Measurements from ENCODE around the gene SCN8A. TPM values are rescaled to one million over a fixed set of nuclear protein-coding genes. Genes with fewer than 3 reads are reported as not detected.
A peak's percentile ranks its signal among the peaks of the same experiment; 100 is the strongest.
"Not testable (repeated sequence)": the region's sequence is repeated elsewhere in the genome, so short reads cannot be mapped to it uniquely, and the experiment has no call there.

SCN8A gene
- 10 to 100 TPM; 11.4 to 80.2 TPM for total RNA-seq
- 10 to 100 TPM; 19.0 to 19.3 TPM for polyA plus RNA-seq (ENCODE audit: insufficient read length in 2 of 2)
- long read RNA-seq, donor 1 = 0 reads
- long read RNA-seq, donor 2 = 0 reads
- long read RNA-seq, donor 3 = 0 reads
- long read RNA-seq, donor 4 = 0 reads

DNA sequence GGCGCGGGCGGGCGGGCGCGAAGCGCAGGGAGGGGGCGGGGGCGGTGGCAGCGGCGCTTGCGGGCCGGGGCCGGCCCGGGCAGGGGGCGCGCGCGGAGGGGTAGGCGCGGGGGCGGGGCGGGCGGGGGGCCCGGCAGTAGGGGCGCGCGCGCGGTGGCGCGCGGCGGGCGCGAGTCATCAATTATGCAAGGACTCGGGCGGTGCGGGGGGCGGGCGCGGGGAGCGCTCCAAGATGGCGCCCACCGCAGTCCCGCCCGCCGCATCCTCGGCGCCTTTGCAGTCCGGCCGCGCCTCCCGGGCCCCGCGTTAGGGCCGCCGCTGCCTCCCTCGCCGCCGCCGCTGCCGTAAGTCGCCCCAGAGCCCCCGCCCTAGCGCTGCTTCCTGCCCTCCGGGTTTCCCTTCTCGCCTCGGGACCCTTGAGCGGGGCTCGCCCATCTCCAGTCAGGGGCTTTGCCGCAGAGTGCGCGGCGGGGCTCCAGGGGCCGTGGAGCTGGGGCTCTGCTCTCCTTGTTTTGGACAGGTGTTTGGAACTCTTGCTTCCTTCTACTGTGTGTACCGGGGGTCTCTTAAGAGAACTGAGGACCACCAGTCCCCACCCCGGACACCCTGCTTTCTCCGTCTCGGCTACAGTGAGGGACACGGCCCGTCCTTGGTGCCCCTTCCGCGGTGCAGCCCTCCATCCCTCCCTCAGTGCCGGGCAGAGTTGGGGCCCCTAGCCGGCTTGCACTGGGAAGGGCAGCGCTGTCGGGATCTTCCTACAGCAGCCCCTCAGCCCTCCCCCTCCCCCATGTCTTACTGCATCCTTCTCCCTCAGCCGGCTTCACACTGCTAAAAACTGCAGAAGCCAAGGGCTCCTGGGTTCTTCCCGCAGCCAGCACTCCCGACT, at the start of gene SCN8A:
TSS of gene SCN8A (plus strand) at position 218 of the 886 bp plus-strand sequence. CDS start 71,585 bp downstream, outside the sequence.
- H3K27me3 ChIP-seq (ENCODE audit: control insufficient read depth, insufficient read depth, low read length) = peaks cover 3% of the 10 kb centered on the region
- peak; percentile 47 to 92 (median 64) for DNase-seq (ENCODE audit: low read depth in 4 of 6, low spot score in 6 of 6)
- H3K4me1 ChIP-seq (ENCODE audit: control insufficient read depth, insufficient read depth, low read length) = peaks cover 9% of the 10 kb centered on the region
- peak within 1 kb of the TSS; percentile 65 for H3K4me3 ChIP-seq (ENCODE audit: low read depth, low read length)
- H3K36me3 ChIP-seq (ENCODE audit: control insufficient read depth, insufficient read depth, low read length) = no peaks in the 10 kb centered on the region
- no peaks in the 10 kb centered on the region for H3K9me3 ChIP-seq (ENCODE audit: control insufficient read depth, insufficient read depth, low read length)
- H3K27ac ChIP-seq (ENCODE audit: low read depth, low read length) = peak within 1 kb of the TSS; percentile 47
- WGBS (ENCODE audit: insufficient coverage) = 0% methylated on average over 86 of the region's 91 CpGs

DNA sequence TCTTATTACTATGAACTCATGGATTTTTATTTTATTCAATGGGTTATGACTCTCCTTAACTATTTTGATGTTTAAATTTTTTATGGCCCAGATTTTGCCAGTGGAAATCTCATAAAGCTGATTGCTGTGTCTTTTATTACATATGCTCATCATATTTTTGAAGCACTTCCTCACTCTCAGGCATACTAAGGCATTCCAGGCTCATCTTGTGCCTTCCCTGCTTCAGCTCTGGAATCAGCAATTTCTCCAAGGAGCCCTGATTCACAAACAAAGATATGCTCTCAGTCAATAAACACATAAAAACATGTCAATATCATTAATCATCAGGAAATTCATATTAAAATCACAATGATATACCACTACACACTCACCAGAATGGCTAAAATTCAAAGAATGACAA, 44.9 kb upstream of the SCN8A start:
- Histone ChIP-seq H3K4me3 (ENCODE audit: low read depth, low read length) (no peak overlapping the region), H3K9me3 (ENCODE audit: control insufficient read depth, insufficient read depth, low read length) (no peaks in the 10 kb centered on the region), H3K4me1 (ENCODE audit: control insufficient read depth, insufficient read depth, low read length) (no peaks in the 10 kb centered on the region), H3K27ac (ENCODE audit: low read depth, low read length) (no peak overlapping the region), H3K36me3 (ENCODE audit: control insufficient read depth, insufficient read depth, low read length) (no peaks in the 10 kb centered on the region), H3K27me3 (ENCODE audit: control insufficient read depth, insufficient read depth, low read length) (no peaks in the 10 kb centered on the region)
- peak in 1 of 6 donors; percentile 64 for DNase-seq (ENCODE audit: low read depth in 4 of 6, low spot score in 6 of 6)

DNA sequence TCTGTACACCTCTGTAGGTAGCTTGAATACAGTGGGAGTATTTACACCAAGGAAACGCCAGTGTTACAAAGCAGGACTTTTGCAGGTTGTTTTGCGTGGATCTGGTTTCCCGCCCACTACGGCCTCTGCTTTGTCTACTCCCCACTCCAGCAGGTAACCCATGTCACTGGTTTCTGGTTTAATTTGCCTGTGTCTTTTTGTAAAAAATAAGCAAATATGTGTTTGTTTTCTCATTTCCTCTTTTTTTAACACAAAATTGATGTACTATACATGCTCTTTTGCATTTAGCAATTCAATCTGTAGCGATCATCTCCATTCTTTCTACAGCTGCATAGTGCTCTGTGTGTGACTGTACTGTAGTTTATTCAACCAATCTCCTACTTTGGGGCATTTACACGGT, 43.4 kb upstream of the SCN8A start:
- H3K27ac ChIP-seq (ENCODE audit: low read depth, low read length) = no peak overlapping the region
- H3K27me3 ChIP-seq (ENCODE audit: control insufficient read depth, insufficient read depth, low read length) = no peaks in the 10 kb centered on the region
- DNase-seq (ENCODE audit: low read depth in 4 of 6, low spot score in 6 of 6) = no peak
- no peak overlapping the region for H3K4me3 ChIP-seq (ENCODE audit: low read depth, low read length)
- no peaks in the 10 kb centered on the region for H3K4me1 ChIP-seq (ENCODE audit: control insufficient read depth, insufficient read depth, low read length)
- no CpG with 5 or more reads among the region's 6 CpGs for whole genome bisulfite sequencing (ENCODE audit: insufficient coverage)
- H3K9me3 ChIP-seq (ENCODE audit: control insufficient read depth, insufficient read depth, low read length) = no peaks in the 10 kb centered on the region
- H3K36me3 ChIP-seq (ENCODE audit: control insufficient read depth, insufficient read depth, low read length) = no peaks in the 10 kb centered on the region

DNA sequence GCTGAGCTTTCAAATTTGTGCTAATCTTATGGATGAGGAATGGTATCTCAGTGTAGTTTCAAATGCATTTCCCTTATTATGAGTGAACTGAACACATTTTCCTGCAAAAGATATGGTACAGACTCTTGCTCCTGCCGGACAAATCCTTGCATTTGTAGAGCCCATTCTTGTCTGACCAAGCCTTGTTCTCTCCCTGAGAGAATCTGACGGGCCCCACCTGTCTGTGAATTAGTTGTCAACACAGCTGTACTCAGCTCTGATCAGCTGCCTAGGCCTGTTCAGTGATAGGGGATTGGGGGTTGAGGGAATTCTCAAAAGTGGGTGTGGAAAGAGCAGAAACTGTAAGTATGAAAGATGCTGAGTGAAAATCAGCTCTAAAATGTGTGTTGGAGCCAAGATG, 42.8 kb upstream of the SCN8A start:
- H3K27me3 ChIP-seq (ENCODE audit: control insufficient read depth, insufficient read depth, low read length) = no peaks in the 10 kb centered on the region
- no peaks in the 10 kb centered on the region for H3K4me1 ChIP-seq (ENCODE audit: control insufficient read depth, insufficient read depth, low read length)
- 71% methylated on average over 2 of the region's 2 CpGs for WGBS (ENCODE audit: insufficient coverage)
- no peak for DNase-seq (ENCODE audit: low read depth in 4 of 6, low spot score in 6 of 6)
- H3K36me3 ChIP-seq (ENCODE audit: control insufficient read depth, insufficient read depth, low read length) = no peaks in the 10 kb centered on the region
- H3K27ac ChIP-seq (ENCODE audit: low read depth, low read length) = no peak overlapping the region
- H3K9me3 ChIP-seq (ENCODE audit: control insufficient read depth, insufficient read depth, low read length) = no peaks in the 10 kb centered on the region
- no peak overlapping the region for H3K4me3 ChIP-seq (ENCODE audit: low read depth, low read length)

DNA sequence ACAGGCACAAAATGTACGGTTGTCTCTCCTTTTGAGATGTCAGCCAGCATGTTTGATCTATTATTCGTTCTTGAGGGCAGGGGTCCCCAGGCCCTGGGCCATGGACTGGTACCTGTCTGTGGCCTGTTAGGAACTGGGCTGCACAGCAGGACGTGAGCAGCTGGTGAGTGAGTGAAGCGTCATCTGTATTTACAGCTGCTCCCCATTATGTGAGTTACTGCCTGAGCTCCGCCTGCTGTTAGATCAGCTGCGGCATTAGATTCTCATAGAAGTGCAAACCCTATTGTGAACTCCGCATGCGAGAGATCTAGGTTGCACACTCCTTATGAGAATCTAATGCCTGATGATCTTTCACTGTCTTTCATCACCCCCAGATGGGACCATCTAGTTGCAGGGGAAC, 41.4 kb upstream of the SCN8A start:
- WGBS (ENCODE audit: insufficient coverage) = 57% methylated on average over 8 of the region's 8 CpGs
- DNase-seq (ENCODE audit: low read depth in 4 of 6, low spot score in 6 of 6) = no peak
- no peak overlapping the region for H3K27ac ChIP-seq (ENCODE audit: low read depth, low read length)
- H3K36me3 ChIP-seq (ENCODE audit: control insufficient read depth, insufficient read depth, low read length) = no peaks in the 10 kb centered on the region
- no peak overlapping the region for H3K4me3 ChIP-seq (ENCODE audit: low read depth, low read length)
- H3K4me1 ChIP-seq (ENCODE audit: control insufficient read depth, insufficient read depth, low read length) = no peaks in the 10 kb centered on the region
- peaks cover 2% of the 10 kb centered on the region for H3K9me3 ChIP-seq (ENCODE audit: control insufficient read depth, insufficient read depth, low read length)
- no peaks in the 10 kb centered on the region for H3K27me3 ChIP-seq (ENCODE audit: control insufficient read depth, insufficient read depth, low read length)

DNA sequence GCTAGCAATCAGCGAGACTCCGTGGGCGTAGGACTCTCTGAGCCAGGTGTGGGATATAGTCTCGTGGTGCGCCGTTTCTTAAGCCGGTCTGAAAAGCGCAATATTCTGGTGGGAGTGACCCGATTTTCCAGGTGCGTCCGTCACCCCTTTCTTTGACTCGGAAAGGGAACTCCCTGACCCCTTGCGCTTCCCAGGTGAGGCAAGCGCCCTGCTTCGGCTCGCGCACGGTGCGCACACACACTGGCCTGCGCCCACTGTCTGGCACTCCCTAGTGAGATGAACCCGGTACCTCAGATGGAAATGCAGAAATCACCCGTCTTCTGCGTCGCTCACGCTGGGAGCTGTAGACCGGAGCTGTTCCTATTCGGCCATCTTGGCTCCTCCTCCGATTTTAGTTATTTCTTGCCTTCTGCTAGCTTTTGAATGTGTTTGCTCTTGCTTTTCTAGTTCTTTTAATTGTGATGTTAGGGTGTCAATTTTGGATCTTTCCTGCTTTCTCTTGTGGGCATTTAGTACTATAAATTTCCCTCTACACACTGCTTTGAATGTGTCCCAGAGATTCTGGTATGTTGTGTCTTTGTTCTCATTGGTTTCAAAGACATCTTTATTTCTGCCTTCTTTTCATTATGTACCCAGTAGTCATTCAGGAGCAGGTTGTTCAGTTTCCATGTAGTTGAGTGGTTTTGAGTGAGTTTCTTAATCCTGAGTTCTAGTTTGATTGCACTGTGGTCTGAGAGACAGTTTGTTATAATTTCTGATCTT, 22.6 kb upstream of the SCN8A start:
- not testable (repeated sequence) for DNase-seq (ENCODE audit: low read depth in 4 of 6, low spot score in 6 of 6); H3K9me3 ChIP-seq (ENCODE audit: control insufficient read depth, insufficient read depth, low read length); H3K27me3 ChIP-seq (ENCODE audit: control insufficient read depth, insufficient read depth, low read length); H3K4me3 ChIP-seq (ENCODE audit: low read depth, low read length); H3K27ac ChIP-seq (ENCODE audit: low read depth, low read length); H3K36me3 ChIP-seq (ENCODE audit: control insufficient read depth, insufficient read depth, low read length); H3K4me1 ChIP-seq (ENCODE audit: control insufficient read depth, insufficient read depth, low read length)
- WGBS (ENCODE audit: insufficient coverage) = no CpG with 5 or more reads among the region's 28 CpGs

DNA sequence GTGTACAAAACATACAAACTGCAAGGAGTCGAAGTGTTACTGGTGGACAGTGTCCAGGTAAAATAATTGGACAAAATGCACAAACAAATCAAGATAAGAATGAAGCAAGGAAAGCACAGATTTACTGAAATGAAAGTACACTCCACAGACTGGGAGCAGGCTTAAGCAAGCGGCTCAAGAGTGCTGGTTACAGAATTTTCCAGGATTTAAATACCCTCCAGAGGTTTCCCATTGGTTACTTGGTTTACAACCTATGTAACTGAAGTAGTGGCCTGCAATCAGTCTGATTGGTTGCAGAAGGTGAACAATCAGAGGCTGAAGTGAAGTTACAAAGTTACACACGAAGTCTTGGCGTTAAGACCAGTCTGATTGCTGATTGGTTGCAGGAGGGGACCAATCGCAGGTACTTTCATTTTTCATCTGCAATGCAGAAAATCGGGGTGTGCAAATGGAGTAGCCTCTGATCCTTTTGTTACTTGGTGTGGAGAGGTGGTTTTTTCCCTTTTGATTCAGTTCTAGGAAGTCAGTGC, 11.6 kb upstream of the SCN8A start:
- Histone ChIP-seq H3K4me3 (ENCODE audit: low read depth, low read length) (no peak overlapping the region), H3K4me1 (ENCODE audit: control insufficient read depth, insufficient read depth, low read length) (no peaks in the 10 kb centered on the region), H3K9me3 (ENCODE audit: control insufficient read depth, insufficient read depth, low read length) (no peaks in the 10 kb centered on the region), H3K27ac (ENCODE audit: low read depth, low read length) (no peak overlapping the region), H3K27me3 (ENCODE audit: control insufficient read depth, insufficient read depth, low read length) (no peaks in the 10 kb centered on the region), H3K36me3 (ENCODE audit: control insufficient read depth, insufficient read depth, low read length) (no peaks in the 10 kb centered on the region)
- no peak for DNase-seq (ENCODE audit: low read depth in 4 of 6, low spot score in 6 of 6)
- 89% methylated on average over 3 of the region's 6 CpGs for WGBS (ENCODE audit: insufficient coverage)

DNA sequence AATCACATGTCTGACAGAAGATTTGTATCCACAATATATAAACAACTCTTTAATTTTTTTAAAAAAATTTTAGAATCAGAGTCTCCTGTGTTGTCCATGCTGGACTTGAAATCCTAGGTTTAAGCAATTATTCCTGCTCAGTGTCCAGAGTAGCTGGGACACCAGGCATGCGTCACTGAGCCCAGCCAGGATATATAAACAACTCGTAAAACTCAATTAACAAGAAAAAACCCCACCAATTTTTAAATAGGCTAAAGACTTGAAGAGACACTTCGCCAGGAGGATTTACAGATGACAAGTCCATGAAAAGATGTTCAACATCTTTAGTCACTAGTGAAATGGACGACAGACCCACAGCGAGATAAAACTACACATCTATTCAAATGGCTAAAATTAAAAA, 2.0 kb upstream of the SCN8A start:
- Histone ChIP-seq H3K27me3 (ENCODE audit: control insufficient read depth, insufficient read depth, low read length) (peaks cover 3% of the 10 kb centered on the region), H3K27ac (ENCODE audit: low read depth, low read length) (no peak overlapping the region), H3K4me3 (ENCODE audit: low read depth, low read length) (no peak overlapping the region), H3K4me1 (ENCODE audit: control insufficient read depth, insufficient read depth, low read length) (peaks cover 9% of the 10 kb centered on the region), H3K36me3 (ENCODE audit: control insufficient read depth, insufficient read depth, low read length) (no peaks in the 10 kb centered on the region), H3K9me3 (ENCODE audit: control insufficient read depth, insufficient read depth, low read length) (no peaks in the 10 kb centered on the region)
- no peak for DNase-seq (ENCODE audit: low read depth in 4 of 6, low spot score in 6 of 6)
- WGBS (ENCODE audit: insufficient coverage) = 71% methylated on average over 3 of the region's 5 CpGs

DNA sequence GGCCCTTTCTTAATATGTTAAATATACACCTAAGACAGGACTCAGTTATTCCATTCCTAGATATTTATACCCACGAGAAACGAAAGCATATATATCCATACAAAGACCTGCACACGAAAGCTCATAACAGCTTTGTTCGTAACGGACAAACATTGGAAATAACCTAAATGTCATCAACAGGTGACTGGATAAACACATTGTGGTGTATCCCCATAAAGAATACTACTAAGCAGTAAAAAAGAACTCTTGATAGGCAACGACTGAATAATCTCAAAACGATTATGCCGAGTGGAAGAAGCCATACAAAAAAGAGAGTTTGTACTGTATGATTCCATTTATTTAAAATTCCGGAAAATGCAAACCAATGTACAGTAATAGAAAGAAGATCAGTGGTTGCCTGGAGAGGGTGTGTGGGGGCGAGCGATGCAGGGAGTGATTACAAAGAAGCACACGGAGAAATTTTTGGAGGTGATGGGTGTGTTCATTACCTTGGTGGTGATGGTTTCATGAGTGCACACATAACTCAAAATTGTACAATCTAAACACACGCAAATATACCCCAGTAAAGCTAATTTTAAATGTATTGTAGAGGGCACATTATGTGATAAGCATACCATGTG, 1.4 kb upstream of the SCN8A start:
- no peak overlapping the region for H3K27ac ChIP-seq (ENCODE audit: low read depth, low read length)
- no peak for DNase-seq (ENCODE audit: low read depth in 4 of 6, low spot score in 6 of 6)
- WGBS (ENCODE audit: insufficient coverage) = 100% methylated on average over 1 of the region's 13 CpGs
- H3K4me3 ChIP-seq (ENCODE audit: low read depth, low read length) = peak overlapping the region; percentile 52
- H3K9me3 ChIP-seq (ENCODE audit: control insufficient read depth, insufficient read depth, low read length) = no peaks in the 10 kb centered on the region
- no peaks in the 10 kb centered on the region for H3K36me3 ChIP-seq (ENCODE audit: control insufficient read depth, insufficient read depth, low read length)
- H3K27me3 ChIP-seq (ENCODE audit: control insufficient read depth, insufficient read depth, low read length) = peaks cover 3% of the 10 kb centered on the region
- peaks cover 9% of the 10 kb centered on the region for H3K4me1 ChIP-seq (ENCODE audit: control insufficient read depth, insufficient read depth, low read length)

All from spinal cord (tissue), 10 donors.